ENCODE measurements around the gene CERK.

The CERK gene

GRCh38 chr22:46662226-46662625 is 75.8 kb downstream of the CERK start:
- no peak for DNase-seq (ENCODE audit: low read depth)

GRCh38 chr22:46661221-46661851 is 76.7 kb downstream of the CERK start:
- DNase-seq (ENCODE audit: low read depth), result peak; percentile 13

GRCh38 chr22:46660604-46661201 is 77.3 kb downstream of the CERK start:
- DNase-seq (ENCODE audit: low read depth), result no peak

- no peak for DNase-seq (ENCODE audit: low read depth)
Observed at GRCh38 chr22:46659791-46660186, 78.3 kb downstream of the CERK start.

- no peak for DNase-seq (ENCODE audit: low read depth)
Observed at GRCh38 chr22:46659059-46659790, 78.8 kb downstream of the CERK start.

GRCh38 chr22:46657996-46658947 is 79.8 kb downstream of the CERK start:
- no peak for DNase-seq (ENCODE audit: low read depth)

- no peak for DNase-seq (ENCODE audit: low read depth)
Observed at GRCh38 chr22:46657655-46657953, 80.4 kb downstream of the CERK start.

- no peak for DNase-seq (ENCODE audit: low read depth)
Observed at GRCh38 chr22:46656856-46657654, 81.0 kb downstream of the CERK start.

GRCh38 chr22:46655861-46656608 is 82.0 kb downstream of the CERK start:
- DNase-seq (ENCODE audit: low read depth), result no peak

- no peak for DNase-seq (ENCODE audit: low read depth)
Observed at GRCh38 chr22:46654927-46655595, 83.0 kb downstream of the CERK start.

- no peak for DNase-seq (ENCODE audit: low read depth)
Observed at GRCh38 chr22:46654426-46654825, 83.6 kb downstream of the CERK start.

GRCh38 chr22:46653596-46653995 is 84.5 kb downstream of the CERK start:
- DNase-seq (ENCODE audit: low read depth), result no peak

GRCh38 chr22:46652847-46653331 is 85.2 kb downstream of the CERK start:
- DNase-seq (ENCODE audit: low read depth), result no peak

GRCh38 chr22:46652081-46652846 is 85.8 kb downstream of the CERK start:
- DNase-seq (ENCODE audit: low read depth), result no peak

GRCh38 chr22:46651316-46651715 is 86.7 kb downstream of the CERK start:
- no peak for DNase-seq (ENCODE audit: low read depth)

- DNase-seq (ENCODE audit: low read depth), result no peak
Observed at GRCh38 chr22:46650078-46650810, 87.8 kb downstream of the CERK start.

- no peak for DNase-seq (ENCODE audit: low read depth)
Observed at GRCh38 chr22:46649141-46650077, 88.6 kb downstream of the CERK start.

Measured in stimulated activated CD8-positive, alpha-beta memory T cell treated with anti-CD3 and anti-CD28 coated beads, Interleukin-12 subunit alpha, Interleukin-12 subunit beta, amount 100 ng/mL, for 1 hour (primary cell).